CD4-positive, alpha-beta T cell treated with Interleukin-4 for 1 hour (primary cell): ENCODE results near the gene RPL9.
"Not testable (repeated sequence)": the region's sequence is repeated elsewhere in the genome, so short reads cannot be mapped to it uniquely, and the experiment has no call there.

Experiments
- DNase-seq, 2 donors: peaks; one replicate each; pipeline ENCODE4 v3.0.0-alpha.2; 2020 to 2022

RPL9 gene

DNA sequence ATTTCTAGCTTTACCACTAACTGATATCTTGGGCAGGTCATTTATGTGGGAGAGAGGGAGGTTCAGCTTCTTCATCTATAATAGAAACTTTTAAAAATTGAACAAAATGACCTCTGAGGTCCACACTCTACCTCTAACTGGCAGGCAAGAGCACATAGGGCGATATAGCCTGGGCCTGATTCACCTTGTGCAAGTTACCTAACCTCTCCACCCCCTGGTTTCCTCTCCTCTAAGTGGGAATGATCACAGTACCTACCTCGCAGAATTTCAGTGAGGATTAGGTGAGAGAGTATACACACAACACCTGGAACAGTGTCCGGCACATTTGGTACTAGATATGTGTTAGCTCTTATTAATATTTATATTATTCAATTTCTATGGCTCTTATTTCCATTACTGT lies 36.5 kb downstream of the RPL9 start:
- no peak for DNase-seq

GRCh38 chr4:39415678-39416283 lies 42.9 kb downstream of the RPL9 start:
- DNase-seq: no peak

DNA sequence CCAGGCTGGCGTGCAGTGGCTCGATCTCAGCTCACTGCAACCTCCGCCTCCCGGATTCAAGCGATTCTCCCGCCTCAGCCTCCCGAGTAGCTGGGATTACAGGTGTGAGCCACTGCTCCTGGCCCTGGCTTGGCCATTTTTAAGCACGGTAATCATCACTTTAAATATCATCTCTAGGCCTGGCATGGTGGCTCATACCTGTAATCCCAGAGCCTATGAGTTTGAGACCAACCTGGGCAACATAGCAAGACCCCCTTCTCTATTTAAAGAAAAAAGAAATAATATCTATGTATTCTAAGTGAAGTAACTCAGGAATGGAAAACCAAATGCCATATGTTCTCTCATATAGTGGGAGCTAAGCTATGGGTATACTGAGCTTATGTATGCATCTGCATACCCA lies 47.2 kb downstream of the RPL9 start:
- not testable (repeated sequence) for DNase-seq

- DNase-seq: no peak
Observed at GRCh38 chr4:39410415-39410814, 48.3 kb downstream of the RPL9 start.

GRCh38 chr4:39407584-39407885 lies 51.2 kb downstream of the RPL9 start:
- no peak for DNase-seq

DNA sequence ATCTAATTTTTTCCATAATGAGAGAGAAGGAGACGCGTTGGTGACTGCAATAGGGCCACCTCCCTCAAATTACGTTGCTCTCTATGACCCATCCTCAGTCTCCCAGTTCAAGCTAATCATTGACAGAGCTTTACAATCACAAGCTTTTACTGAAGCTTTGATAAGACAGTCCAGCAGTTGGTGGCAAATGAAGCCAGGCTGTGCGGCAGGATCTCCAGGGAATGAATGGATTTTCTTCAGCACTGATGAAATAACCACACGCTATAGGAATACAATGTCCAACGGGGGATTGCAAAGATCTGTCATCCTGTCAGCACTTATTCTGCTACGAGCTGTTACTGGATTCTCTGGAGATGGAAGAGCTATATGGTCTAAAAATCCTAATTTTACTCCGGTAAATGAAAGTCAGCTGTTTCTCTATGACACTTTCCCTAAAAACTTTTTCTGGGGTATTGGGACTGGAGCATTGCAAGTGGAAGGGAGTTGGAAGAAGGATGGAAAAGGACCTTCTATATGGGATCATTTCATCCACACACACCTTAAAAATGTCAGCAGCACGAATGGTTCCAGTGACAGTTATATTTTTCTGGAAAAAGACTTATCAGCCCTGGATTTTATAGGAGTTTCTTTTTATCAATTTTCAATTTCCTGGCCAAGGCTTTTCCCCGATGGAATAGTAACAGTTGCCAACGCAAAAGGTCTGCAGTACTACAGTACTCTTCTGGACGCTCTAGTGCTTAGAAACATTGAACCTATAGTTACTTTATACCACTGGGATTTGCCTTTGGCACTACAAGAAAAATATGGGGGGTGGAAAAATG lies 51.7 kb downstream of the RPL9 start, which contains the start of gene KLB:
KLB (plus strand) TSS at position 168 of the 821 bp plus-strand sequence; CDS start at position 188, 20 bp downstream.
- no peak for DNase-seq
